Activated CD8-positive, alpha-beta memory T cell treated with anti-CD3 and anti-CD28 coated beads, Interleukin-2, amount 50 U/mL, for 1 hour (primary cell): ENCODE measurements around the gene PRKAB1.
"Not testable (repeated sequence)": the region's sequence is repeated elsewhere in the genome, so short reads cannot be mapped to it uniquely, and the experiment has no call there.

ENCODE experiments used
- DNase-seq: peaks from one replicate; pipeline ENCODE4 v3.0.0-alpha.2; 2020; ENCODE audit errors: extremely low read depth

The PRKAB1 gene

GRCh38 chr12:119667577-119668323, at the start of gene PRKAB1:
TSS of gene PRKAB1 (plus strand) at chr12:119668133. CDS start at chr12:119668245, 112 bp downstream.
- DNase-seq: peak; percentile 85

GRCh38 chr12:119618328-119618896, 49.5 kb upstream of the PRKAB1 start:
- DNase-seq: not testable (repeated sequence)

GRCh38 chr12:119620490-119620889, 47.4 kb upstream of the PRKAB1 start:
- DNase-seq: no peak

GRCh38 chr12:119621878-119622277, 46.1 kb upstream of the PRKAB1 start:
- DNase-seq: no peak

GRCh38 chr12:119624966-119625365, 43.0 kb upstream of the PRKAB1 start:
- no peak for DNase-seq

GRCh38 chr12:119627019-119627643, 40.8 kb upstream of the PRKAB1 start:
- DNase-seq: no peak

- DNase-seq: no peak
These were observed 40.2 kb upstream of the PRKAB1 start for GRCh38 chr12:119627686-119628085.

- no peak for DNase-seq
These were observed 37.6 kb upstream of the PRKAB1 start for GRCh38 chr12:119630223-119630780.

GRCh38 chr12:119630962-119631550, 36.9 kb upstream of the PRKAB1 start:
- no peak for DNase-seq

- no peak for DNase-seq
These were observed 35.8 kb upstream of the PRKAB1 start for GRCh38 chr12:119631930-119632678.

GRCh38 chr12:119634743-119635142, 33.2 kb upstream of the PRKAB1 start:
- no peak for DNase-seq

- no peak for DNase-seq
These were observed 24.9 kb upstream of the PRKAB1 start for GRCh38 chr12:119642986-119643385.

GRCh38 chr12:119644930-119645329, 23.0 kb upstream of the PRKAB1 start:
- no peak for DNase-seq

GRCh38 chr12:119645535-119646059, 22.3 kb upstream of the PRKAB1 start:
- DNase-seq: no peak

- no peak for DNase-seq
These were observed 18.6 kb upstream of the PRKAB1 start for GRCh38 chr12:119649202-119649808.

GRCh38 chr12:119652665-119653064, 15.3 kb upstream of the PRKAB1 start:
- no peak for DNase-seq

GRCh38 chr12:119657001-119657400, 10.9 kb upstream of the PRKAB1 start:
- not testable (repeated sequence) for DNase-seq

- DNase-seq: not testable (repeated sequence)
These were observed 9.8 kb upstream of the PRKAB1 start for GRCh38 chr12:119658166-119658565.

- no peak for DNase-seq
These were observed 8.5 kb upstream of the PRKAB1 start for GRCh38 chr12:119659289-119659897.

- DNase-seq: no peak
These were observed 7.9 kb upstream of the PRKAB1 start for GRCh38 chr12:119660076-119660475.
